GM18499 (cell line): ENCODE measurements around the gene RBM47.
"Not testable (repeated sequence)": the region's sequence is repeated elsewhere in the genome, so short reads cannot be mapped to it uniquely, and the experiment has no call there.

ENCODE experiments used
- ATAC-seq: cut with Tn5 transposase; IDR thresholded peaks from one replicate; pipeline ENCODE4 v1.9.1; 2021; ENCODE audit warnings: moderate number of reproducible peaks; ENCODE audit not compliant: insufficient read depth, unreplicated experiment

Gene RBM47

GRCh38 chr4:40629401-40630334 is at the start of gene RBM47:
Gene RBM47 (minus strand): TSS chr4:40629864. CDS start chr4:40438893, 190,971 bp downstream.
- ATAC-seq, result no peak

GRCh38 chr4:40678421-40678820 is 48.8 kb upstream of the RBM47 start:
- no peak for ATAC-seq

- ATAC-seq, result no peak
Observed at GRCh38 chr4:40675166-40675565, 45.5 kb upstream of the RBM47 start.

- peak; percentile 87 for ATAC-seq
Observed at GRCh38 chr4:40672528-40673522, 43.2 kb upstream of the RBM47 start.

- no peak for ATAC-seq
Observed at GRCh38 chr4:40669504-40669903, 39.8 kb upstream of the RBM47 start.

GRCh38 chr4:40665842-40666241 is 36.2 kb upstream of the RBM47 start:
- no peak for ATAC-seq

- ATAC-seq, result peak; percentile 71
Observed at GRCh38 chr4:40662962-40663604, 33.4 kb upstream of the RBM47 start.

GRCh38 chr4:40661803-40662202 is 32.1 kb upstream of the RBM47 start:
- no peak for ATAC-seq

- peak; percentile 68 for ATAC-seq
Observed at GRCh38 chr4:40656201-40656863, 26.7 kb upstream of the RBM47 start.

- no peak for ATAC-seq
Observed at GRCh38 chr4:40651280-40651679, 21.6 kb upstream of the RBM47 start.

- no peak for ATAC-seq
Observed at GRCh38 chr4:40649321-40649720, 19.7 kb upstream of the RBM47 start.

GRCh38 chr4:40648742-40649281 is 19.1 kb upstream of the RBM47 start:
- no peak for ATAC-seq

GRCh38 chr4:40648131-40648530 is 18.5 kb upstream of the RBM47 start:
- no peak for ATAC-seq

GRCh38 chr4:40645586-40645985 is 15.9 kb upstream of the RBM47 start:
- no peak for ATAC-seq

- no peak for ATAC-seq
Observed at GRCh38 chr4:40632080-40632479, 2.4 kb upstream of the RBM47 start.

GRCh38 chr4:40630335-40631021 is 814 bp upstream of the RBM47 start:
- ATAC-seq, result no peak

GRCh38 chr4:40628888-40629287 is 776 bp downstream of the RBM47 start:
- no peak for ATAC-seq

GRCh38 chr4:40628407-40628806 is 1.3 kb downstream of the RBM47 start:
- not testable (repeated sequence) for ATAC-seq

- ATAC-seq, result no peak
Observed at GRCh38 chr4:40627540-40627939, 2.1 kb downstream of the RBM47 start.
